Mesendoderm (in vitro differentiated cells): ENCODE results near the gene JARID2.
A peak's percentile ranks its signal among the peaks of the same experiment; 100 is the strongest.

Experiments used
- DNase-seq: peaks from one replicate; pipeline ENCODE4 v3.0.0; 2013
- H2AK5ac ChIP-seq: 2 replicates; pipeline ENCODE4 v1.6.1; 2013; ENCODE audit warnings: low read length, inconsistent platforms
- H2BK120ac ChIP-seq: 2 replicates; pipeline ENCODE4 v1.6.1; 2013; ENCODE audit warnings: low read depth, mild to moderate bottlenecking, low read length, moderate library complexity, mixed read lengths
- H2BK15ac ChIP-seq: replicated peaks from 2 replicates; pipeline ENCODE4 v1.6.1; 2013; ENCODE audit warnings: low read depth, mild to moderate bottlenecking, moderate library complexity
- H2BK5ac ChIP-seq: 2 replicates; pipeline ENCODE4 v1.6.1; 2013; ENCODE audit warnings: low read length, inconsistent platforms
- H3K18ac ChIP-seq: 2 replicates; pipeline ENCODE4 v1.6.1; 2013; ENCODE audit warnings: mild to moderate bottlenecking, low read length, mixed read lengths
- H3K23ac ChIP-seq: one replicate; pipeline ENCODE4 v1.6.1; 2013; ENCODE audit warnings: low read length
- H3K27ac ChIP-seq: 2 replicates; pipeline ENCODE4 v1.5.1; 2013; ENCODE audit warnings: low read depth, mild to moderate bottlenecking, inconsistent platforms, low read length, moderate library complexity
- H3K27me3 ChIP-seq: 2 replicates; pipeline ENCODE4 v1.6.1; 2013; ENCODE audit warnings: low read length, control low read depth, mild to moderate bottlenecking, inconsistent platforms; ENCODE audit not compliant: insufficient read depth, poor library complexity
- H3K36me3 ChIP-seq: 2 replicates; pipeline ENCODE4 v1.6.1; 2013; ENCODE audit warnings: low read length, inconsistent platforms; ENCODE audit not compliant: control insufficient read depth, insufficient read depth
- H3K4ac ChIP-seq: one replicate; pipeline ENCODE4 v1.6.1; 2013; ENCODE audit warnings: low read depth, mild to moderate bottlenecking, low read length, moderate library complexity
- H3K4me1 ChIP-seq: 2 replicates; pipeline ENCODE4 v1.6.1; 2013; ENCODE audit warnings: low read depth, low read length, inconsistent platforms; ENCODE audit not compliant: control insufficient read depth
- H3K4me2 ChIP-seq: 2 replicates; pipeline ENCODE4 v1.6.1; 2013; ENCODE audit warnings: low read length
- H3K4me3 ChIP-seq: 2 replicates; pipeline ENCODE4 v1.5.1; 2013; ENCODE audit warnings: mild to moderate bottlenecking, low read length
- H3K56ac ChIP-seq: one replicate; pipeline ENCODE4 v1.6.1; 2013; ENCODE audit warnings: low read length
- H3K79me1 ChIP-seq: 2 replicates; pipeline ENCODE4 v1.6.1; 2013; ENCODE audit warnings: low read length, inconsistent platforms
- H3K79me2 ChIP-seq: 2 replicates; pipeline ENCODE4 v1.6.1; 2013; ENCODE audit warnings: mild to moderate bottlenecking, low read length; ENCODE audit not compliant: control insufficient read depth, insufficient read depth
- H3K9ac ChIP-seq: 2 replicates; pipeline ENCODE4 v1.6.1; 2013; ENCODE audit warnings: low read length, inconsistent platforms
- H4K5ac ChIP-seq: one replicate; pipeline ENCODE4 v1.6.1; 2013; ENCODE audit warnings: low read length
- H4K8ac ChIP-seq: one replicate; pipeline ENCODE4 v1.6.1; 2013; ENCODE audit warnings: low read depth, mild to moderate bottlenecking, control low read depth, low read length, moderate library complexity
- WGBS: extraction: QIAGEN DNeasy Blood & Tissue Kit; methylation state at CpG from one replicate; pipeline ENCODE4 v1.1.7; 2013; ENCODE audit warnings: low lambda C conversion rate, missing lambda C conversion rate; ENCODE audit not compliant: insufficient coverage; ENCODE audit errors: extremely low coverage; 5-methylcytosine and 5-hydroxymethylcytosine counted together

The JARID2 gene

DNA sequence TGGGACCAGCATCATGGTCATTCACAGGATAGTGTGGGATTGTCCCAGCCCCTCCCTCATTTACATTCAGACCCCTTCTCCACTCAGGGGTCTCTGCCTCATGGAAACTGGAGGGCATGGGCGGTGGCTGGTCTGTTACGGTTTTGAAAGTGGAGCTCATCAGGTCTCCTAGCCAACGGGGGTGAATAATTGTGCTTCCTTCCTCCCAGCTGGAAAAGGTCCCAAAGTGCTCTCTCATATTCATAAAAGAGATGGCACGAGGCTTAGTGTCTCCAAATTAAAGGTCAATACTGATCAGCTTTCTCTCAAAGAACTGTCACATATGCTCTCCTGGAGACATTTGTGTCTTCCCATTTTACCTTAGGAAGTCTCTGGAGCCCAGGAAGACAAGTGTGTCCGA, 19.9 kb downstream of the JARID2 start:
- Histone ChIP-seq H3K4ac (no peak overlapping the region), H3K79me1 (peaks cover 13% of the 10 kb centered on the region), H4K5ac (no peak overlapping the region), H3K4me3 (no peak overlapping the region), H3K4me1 (peaks cover 41% of the 10 kb centered on the region), H3K56ac (peak overlapping the region; percentile 2), H3K23ac (no peak overlapping the region), H3K18ac (peak overlapping the region; percentile 36), H3K27ac (no peak overlapping the region), H3K79me2 (peaks cover 87% of the 10 kb centered on the region), H2AK5ac (no peak overlapping the region), H3K27me3 (no peaks in the 10 kb centered on the region), H2BK5ac (no peak overlapping the region), H3K4me2 (no peak overlapping the region), H2BK15ac (no peak overlapping the region), H2BK120ac (no peak overlapping the region), H4K8ac (no peak overlapping the region), H3K36me3 (no peaks in the 10 kb centered on the region), H3K9ac (no peak overlapping the region)
- no peak for DNase-seq
- WGBS, result no CpG with 5 or more reads among the region's 5 CpGs

GRCh38 chr6:15266423-15266996, 20.6 kb downstream of the JARID2 start:
- Histone ChIP-seq H4K8ac (no peak overlapping the region), H3K4me3 (no peak overlapping the region), H4K5ac (no peak overlapping the region), H3K4me2 (no peak overlapping the region), H2AK5ac (peak overlapping the region; percentile 1), H3K4me1 (peaks cover 41% of the 10 kb centered on the region), H2BK5ac (no peak overlapping the region), H2BK120ac (no peak overlapping the region), H3K18ac (peak overlapping the region; percentile 13), H3K9ac (peak overlapping the region; percentile 3), H3K23ac (peak overlapping the region; percentile 48), H3K27me3 (no peaks in the 10 kb centered on the region), H3K56ac (peak overlapping the region; percentile 26), H3K36me3 (no peaks in the 10 kb centered on the region), H3K27ac (peak overlapping the region; percentile 4), H3K79me2 (peaks cover 87% of the 10 kb centered on the region), H3K79me1 (peaks cover 13% of the 10 kb centered on the region), H3K4ac (no peak overlapping the region), H2BK15ac (no peak overlapping the region)
- no CpG with 5 or more reads among the region's 11 CpGs for WGBS
- DNase-seq, result peak; percentile 81

DNA sequence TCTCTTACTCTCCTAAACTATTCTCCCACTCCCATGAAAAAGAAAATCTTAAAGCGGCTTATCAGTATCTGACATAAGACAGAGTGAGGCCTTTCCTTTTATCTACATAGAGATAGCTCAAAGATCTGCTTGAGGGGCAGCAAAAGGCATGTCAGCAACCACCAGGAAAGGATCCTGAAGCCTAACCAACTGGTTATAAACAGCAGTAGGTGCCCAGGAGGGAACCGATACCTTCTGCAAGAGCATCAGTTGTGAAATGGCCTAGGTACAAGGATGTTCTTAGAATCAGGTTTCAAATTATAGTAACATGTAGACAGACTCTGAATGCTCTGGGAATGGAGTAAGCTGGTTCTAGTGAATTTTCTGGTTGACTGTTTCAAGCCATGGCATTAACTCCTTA, 21.4 kb downstream of the JARID2 start:
- no peaks in the 10 kb centered on the region for H3K27me3 ChIP-seq
- H4K5ac ChIP-seq, result peak overlapping the region; percentile 35
- peaks cover 88% of the 10 kb centered on the region for H3K79me2 ChIP-seq
- no CpG with 5 or more reads among the region's 2 CpGs for WGBS
- H3K4me1 ChIP-seq, result peaks cover 41% of the 10 kb centered on the region
- no peak overlapping the region for H2AK5ac ChIP-seq
- H2BK120ac ChIP-seq, result no peak overlapping the region
- H3K56ac ChIP-seq, result peak overlapping the region; percentile 79
- no peak overlapping the region for H3K4me3 ChIP-seq
- peak overlapping the region; percentile 42 for H3K9ac ChIP-seq
- H2BK15ac ChIP-seq, result peak overlapping the region; percentile 97
- no peak overlapping the region for H4K8ac ChIP-seq
- H3K4ac ChIP-seq, result no peak overlapping the region
- H2BK5ac ChIP-seq, result no peak overlapping the region
- peak overlapping the region; percentile 65 for H3K27ac ChIP-seq
- peak; percentile 73 for DNase-seq
- peak overlapping the region; percentile 45 for H3K4me2 ChIP-seq
- H3K18ac ChIP-seq, result peak overlapping the region; percentile 96
- H3K79me1 ChIP-seq, result peaks cover 13% of the 10 kb centered on the region
- peak overlapping the region; percentile 48 for H3K23ac ChIP-seq
- H3K36me3 ChIP-seq, result no peaks in the 10 kb centered on the region

GRCh38 chr6:15268137-15268908, 22.5 kb downstream of the JARID2 start:
- Histone ChIP-seq H3K4ac (peak overlapping the region; percentile 72), H3K18ac (peak overlapping the region; percentile 96), H2BK15ac (no peak overlapping the region), H3K79me2 (peaks cover 89% of the 10 kb centered on the region), H4K8ac (no peak overlapping the region), H3K27ac (peak overlapping the region; percentile 81), H3K4me3 (no peak overlapping the region), H3K4me1 (peaks cover 38% of the 10 kb centered on the region), H3K56ac (peak overlapping the region; percentile 79), H2BK5ac (peak overlapping the region; percentile 52), H3K9ac (peak overlapping the region; percentile 42), H3K23ac (peak overlapping the region; percentile 10), H2AK5ac (no peak overlapping the region), H3K4me2 (peak overlapping the region; percentile 45), H3K79me1 (peaks cover 10% of the 10 kb centered on the region), H3K36me3 (no peaks in the 10 kb centered on the region), H3K27me3 (no peaks in the 10 kb centered on the region), H2BK120ac (no peak overlapping the region), H4K5ac (no peak overlapping the region)
- WGBS, result no CpG with 5 or more reads among the region's 10 CpGs
- peak; percentile 88 for DNase-seq

- no peak overlapping the region for H2BK5ac ChIP-seq
- peaks cover 7% of the 10 kb centered on the region for H3K79me1 ChIP-seq
- peak overlapping the region; percentile 72 for H3K4ac ChIP-seq
- H3K23ac ChIP-seq, result no peak overlapping the region
- no peaks in the 10 kb centered on the region for H3K36me3 ChIP-seq
- no peak overlapping the region for H4K8ac ChIP-seq
- no CpG with 5 or more reads among the region's 4 CpGs for WGBS
- H3K9ac ChIP-seq, result peak overlapping the region; percentile 30
- peak overlapping the region; percentile 42 for H3K56ac ChIP-seq
- peaks cover 91% of the 10 kb centered on the region for H3K79me2 ChIP-seq
- H3K4me3 ChIP-seq, result no peak overlapping the region
- no peak overlapping the region for H2AK5ac ChIP-seq
- peak overlapping the region; percentile 78 for H3K18ac ChIP-seq
- H3K27ac ChIP-seq, result peak overlapping the region; percentile 81
- no peak overlapping the region for H3K4me2 ChIP-seq
- peak; percentile 58 for DNase-seq
- no peaks in the 10 kb centered on the region for H3K27me3 ChIP-seq
- H2BK15ac ChIP-seq, result no peak overlapping the region
- no peak overlapping the region for H4K5ac ChIP-seq
- no peak overlapping the region for H2BK120ac ChIP-seq
- peaks cover 36% of the 10 kb centered on the region for H3K4me1 ChIP-seq
Measured at GRCh38 chr6:15269011-15269410, 23.1 kb downstream of the JARID2 start.
